Bone marrow (tissue), 2 donors: Measurements from ENCODE around the gene CSE1L.
"Not testable (repeated sequence)": the region's sequence is repeated elsewhere in the genome, so short reads cannot be mapped to it uniquely, and the experiment has no call there.

Experiments
- DNase-seq, 2 donors: peaks; one replicate each; lab custom pipeline; 2025; lab: John Stamatoyannopoulos, UW

The CSE1L gene

GRCh38 chr20:49122920-49123319, 76.8 kb downstream of the CSE1L start:
- no peak for DNase-seq

- no peak for DNase-seq
Measured at GRCh38 chr20:49123982-49124381, 77.9 kb downstream of the CSE1L start.

DNA sequence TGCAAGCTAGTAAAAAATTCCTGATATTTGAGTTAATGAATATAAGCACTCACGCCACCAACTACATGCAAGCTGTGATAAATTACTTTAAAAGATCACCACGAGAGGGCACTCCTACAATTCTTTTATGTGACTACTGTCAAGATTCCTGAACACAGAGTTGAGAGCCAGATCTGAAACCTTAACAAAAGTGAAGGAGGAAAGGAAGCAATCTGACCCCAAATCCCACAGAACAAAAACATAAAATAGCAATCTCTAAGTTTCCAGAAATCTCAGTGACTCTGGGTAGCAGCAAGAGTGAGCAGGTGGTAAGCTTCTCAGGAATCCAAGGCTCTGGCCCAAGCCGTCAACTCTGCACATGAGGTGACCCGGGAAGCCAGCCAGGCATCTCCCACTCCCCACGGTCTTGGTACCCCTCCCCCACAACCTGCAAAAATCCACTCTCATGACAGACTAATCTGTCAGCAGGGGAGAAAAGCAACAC, 86.9 kb downstream of the CSE1L start:
- peak in 1 of 2 donors; percentile 39 for DNase-seq

DNA sequence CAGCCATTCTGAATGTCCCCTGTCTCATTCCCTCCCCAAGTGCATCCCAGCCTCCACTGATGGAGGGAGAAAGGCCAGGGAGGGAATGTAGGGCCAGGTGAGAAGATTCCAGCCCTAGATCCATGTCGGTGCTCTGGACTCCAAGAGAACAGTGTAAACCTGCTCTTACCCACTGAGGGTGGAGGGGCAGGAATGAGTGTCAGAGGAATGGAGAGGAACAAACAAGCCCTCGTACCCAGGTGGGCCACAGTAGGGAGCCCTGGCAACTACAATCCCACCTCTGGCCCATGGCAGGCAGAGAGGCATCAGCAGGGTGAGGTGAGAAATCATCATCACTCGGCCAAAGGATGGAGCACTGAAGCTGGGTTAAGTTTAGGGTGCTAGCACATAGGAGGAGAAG, 87.5 kb downstream of the CSE1L start:
- DNase-seq, result no peak

DNA sequence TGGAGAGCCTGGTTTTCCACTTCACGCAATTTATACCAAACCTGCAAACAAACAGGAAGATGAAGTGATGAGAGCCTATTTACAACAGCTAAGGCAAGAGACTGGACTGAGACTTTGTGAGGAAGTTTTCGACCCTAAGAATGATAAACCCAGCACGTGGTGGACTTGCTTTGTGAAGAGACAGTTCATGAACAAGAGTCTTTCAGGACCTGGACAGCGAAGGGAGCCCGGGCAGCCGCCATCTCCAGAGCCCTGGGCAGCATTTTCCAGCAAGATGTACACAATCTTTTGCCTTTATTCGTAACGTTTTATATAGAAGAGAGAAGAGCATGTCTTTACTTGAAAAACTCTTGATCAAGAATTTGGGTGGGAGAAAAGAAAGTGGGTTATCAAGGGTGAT, 88.7 kb downstream of the CSE1L start:
- not testable (repeated sequence) for DNase-seq

DNA sequence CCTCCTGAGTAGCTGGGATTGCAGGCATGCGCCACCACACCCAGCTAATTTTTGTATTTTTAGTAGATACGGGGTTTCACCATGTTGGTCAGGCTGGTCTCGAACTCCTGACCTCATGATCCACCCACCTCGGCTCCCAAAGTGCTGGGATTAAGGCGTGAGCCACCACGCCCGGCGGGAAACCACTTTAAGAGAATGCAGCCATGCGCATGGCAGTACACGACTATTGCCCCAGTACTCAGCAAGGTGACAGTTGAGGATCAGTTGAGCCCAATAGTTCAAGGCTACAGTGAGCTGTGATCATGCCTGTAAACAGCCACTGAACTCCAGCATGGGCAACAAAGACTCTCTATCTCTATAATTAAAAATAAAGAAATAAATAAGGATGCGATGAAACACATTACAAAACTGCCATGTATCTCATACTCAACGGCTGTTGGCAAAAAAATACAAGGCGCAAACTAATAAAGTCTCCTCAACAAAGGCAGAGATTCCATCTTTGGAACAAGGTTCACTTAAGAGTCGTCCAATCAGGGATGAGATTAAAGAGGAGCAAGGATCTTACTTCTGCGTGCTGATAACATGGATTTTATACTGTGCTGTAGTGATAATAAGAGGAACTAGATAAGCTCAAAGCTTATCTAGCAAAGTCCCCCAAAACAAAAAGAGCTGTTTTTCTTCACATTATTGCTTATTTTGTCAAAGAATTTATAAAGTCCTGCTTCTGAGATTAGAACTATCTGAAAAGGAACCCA, 90.9 kb downstream of the CSE1L start:
- DNase-seq, result no peak

- DNase-seq, result no peak
Measured at GRCh38 chr20:49138431-49138830, 92.3 kb downstream of the CSE1L start.

- no peak for DNase-seq
Measured at GRCh38 chr20:49140411-49140810, 94.3 kb downstream of the CSE1L start.

GRCh38 chr20:49140834-49141233, 94.7 kb downstream of the CSE1L start:
- no peak for DNase-seq
